PFSK-1 (cell line): Measurements from ENCODE around the gene ACSL4.

ENCODE experiments used
- FOXP2 ChIP-seq: optimal IDR thresholded peaks from 2 replicates; pipeline ENCODE3; 2011; ENCODE audit warnings: borderline replicate concordance, control low read depth, inconsistent platforms; ENCODE audit not compliant: insufficient read depth; ENCODE audit errors: extremely low read length, extremely low read depth
- POLR2AphosphoS5 ChIP-seq: IDR thresholded peaks from 2 replicates; pipeline ENCODE4 v1.6.1; 2012; ENCODE audit warnings: low read depth, mild to moderate bottlenecking, control low read depth, low read length, moderate library complexity
- SIN3A ChIP-seq: IDR thresholded peaks from 2 replicates; pipeline ENCODE4 v1.6.1; 2012; ENCODE audit warnings: mild to moderate bottlenecking, low read length, moderate library complexity, borderline replicate concordance; ENCODE audit not compliant: insufficient read depth
- TAF1 ChIP-seq: IDR thresholded peaks from 2 replicates; pipeline ENCODE4 v1.6.1; 2012; ENCODE audit warnings: low read length, control low read depth, borderline replicate concordance; ENCODE audit not compliant: insufficient read depth
- TF ChIP-seq, protein P1 (sequence below), 2 experiments: IDR thresholded peaks; 2 replicates each; pipeline versions ENCODE4 v1.6.1 to v1.8.0; 2011 to 2012; ENCODE audit warnings: low read depth in 2 of 2, low read length in 2 of 2, control low read depth in 1 of 2, inconsistent platforms in 1 of 2, mild to moderate bottlenecking in 1 of 2, moderate library complexity in 1 of 2; ENCODE audit not compliant: insufficient read depth in 1 of 2

The ACSL4 gene

DNA sequence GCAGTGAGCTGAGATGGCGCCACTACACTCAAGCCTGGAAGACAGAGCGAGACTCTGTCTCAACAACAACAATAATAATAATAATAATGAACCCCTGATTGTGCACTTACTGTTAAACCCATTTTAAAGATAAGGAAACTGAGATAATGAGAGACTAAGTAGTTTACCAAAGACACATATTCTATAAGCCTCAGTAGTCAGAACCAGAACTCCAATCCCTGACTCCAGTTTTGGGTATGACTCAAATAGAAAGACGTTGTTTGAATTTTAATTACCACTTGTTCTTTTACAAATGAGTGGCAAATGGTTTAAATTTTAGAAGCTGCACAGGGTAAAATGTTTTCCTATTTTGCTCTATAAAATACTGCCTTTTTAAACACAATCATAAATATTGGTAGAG, 37.4 kb downstream of the ACSL4 start:
- TF ChIP-seq POLR2AphosphoS5 (no peak), SIN3A (no peak), FOXP2 (no peak), TAF1 (no peak)
- TF ChIP-seq, protein P1, sequence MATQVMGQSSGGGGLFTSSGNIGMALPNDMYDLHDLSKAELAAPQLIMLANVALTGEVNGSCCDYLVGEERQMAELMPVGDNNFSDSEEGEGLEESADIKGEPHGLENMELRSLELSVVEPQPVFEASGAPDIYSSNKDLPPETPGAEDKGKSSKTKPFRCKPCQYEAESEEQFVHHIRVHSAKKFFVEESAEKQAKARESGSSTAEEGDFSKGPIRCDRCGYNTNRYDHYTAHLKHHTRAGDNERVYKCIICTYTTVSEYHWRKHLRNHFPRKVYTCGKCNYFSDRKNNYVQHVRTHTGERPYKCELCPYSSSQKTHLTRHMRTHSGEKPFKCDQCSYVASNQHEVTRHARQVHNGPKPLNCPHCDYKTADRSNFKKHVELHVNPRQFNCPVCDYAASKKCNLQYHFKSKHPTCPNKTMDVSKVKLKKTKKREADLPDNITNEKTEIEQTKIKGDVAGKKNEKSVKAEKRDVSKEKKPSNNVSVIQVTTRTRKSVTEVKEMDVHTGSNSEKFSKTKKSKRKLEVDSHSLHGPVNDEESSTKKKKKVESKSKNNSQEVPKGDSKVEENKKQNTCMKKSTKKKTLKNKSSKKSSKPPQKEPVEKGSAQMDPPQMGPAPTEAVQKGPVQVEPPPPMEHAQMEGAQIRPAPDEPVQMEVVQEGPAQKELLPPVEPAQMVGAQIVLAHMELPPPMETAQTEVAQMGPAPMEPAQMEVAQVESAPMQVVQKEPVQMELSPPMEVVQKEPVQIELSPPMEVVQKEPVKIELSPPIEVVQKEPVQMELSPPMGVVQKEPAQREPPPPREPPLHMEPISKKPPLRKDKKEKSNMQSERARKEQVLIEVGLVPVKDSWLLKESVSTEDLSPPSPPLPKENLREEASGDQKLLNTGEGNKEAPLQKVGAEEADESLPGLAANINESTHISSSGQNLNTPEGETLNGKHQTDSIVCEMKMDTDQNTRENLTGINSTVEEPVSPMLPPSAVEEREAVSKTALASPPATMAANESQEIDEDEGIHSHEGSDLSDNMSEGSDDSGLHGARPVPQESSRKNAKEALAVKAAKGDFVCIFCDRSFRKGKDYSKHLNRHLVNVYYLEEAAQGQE (IDR thresholded peaks at IDR 0.05; ENCODE audit: insufficient read depth in 1 of 2, low read depth in 2 of 2, low read length in 2 of 2): no peak

DNA sequence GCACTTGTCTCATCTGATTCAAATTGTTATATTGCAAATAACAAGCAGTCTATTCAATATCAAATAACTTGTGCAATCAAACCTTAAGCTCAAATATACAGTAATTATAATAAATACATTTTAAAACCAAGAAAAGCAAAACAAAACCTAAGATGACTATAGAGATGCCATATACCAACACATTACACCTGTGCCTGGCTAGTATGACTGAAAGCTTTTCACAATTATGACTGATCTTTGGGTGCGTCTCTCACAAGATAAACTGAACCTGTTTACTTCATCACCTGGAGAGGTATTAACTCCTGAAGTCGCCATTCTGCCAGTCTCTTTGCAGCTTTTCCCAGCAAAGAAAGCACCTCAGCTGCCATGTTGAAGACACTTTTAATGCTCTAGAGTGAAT, 41.3 kb downstream of the ACSL4 start:
- TF ChIP-seq, protein P1 (IDR thresholded peaks at IDR 0.05; ENCODE audit: insufficient read depth in 1 of 2, low read depth in 2 of 2, low read length in 2 of 2): no peak
- TF ChIP-seq POLR2AphosphoS5 (no peak), SIN3A (no peak), FOXP2 (no peak), TAF1 (no peak)

DNA sequence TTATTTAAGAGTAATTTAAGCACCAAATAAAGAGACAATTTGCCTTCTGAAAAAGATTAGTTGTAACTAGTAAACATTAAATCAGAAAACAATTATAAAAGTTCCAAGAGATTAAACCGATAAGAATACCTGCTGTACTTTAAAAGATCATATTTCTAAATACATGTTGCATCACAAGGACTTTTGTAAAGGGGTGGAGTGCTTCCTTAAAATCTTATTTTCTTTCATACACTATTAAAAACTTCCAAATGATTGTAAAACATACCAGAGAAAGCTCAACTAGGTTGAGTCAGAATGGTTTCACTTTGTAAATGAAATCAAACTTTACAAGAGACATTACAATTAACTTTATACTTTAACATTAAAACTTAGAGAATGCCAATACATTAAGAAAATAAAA, 41.8 kb downstream of the ACSL4 start:
- no peak for TF ChIP-seq SIN3A
- TF ChIP-seq, protein P1 (IDR thresholded peaks at IDR 0.05; ENCODE audit: insufficient read depth in 1 of 2, low read depth in 2 of 2, low read length in 2 of 2): no peak
- TF ChIP-seq POLR2AphosphoS5: no peak
- no peak for TF ChIP-seq TAF1
- TF ChIP-seq FOXP2: no peak

DNA sequence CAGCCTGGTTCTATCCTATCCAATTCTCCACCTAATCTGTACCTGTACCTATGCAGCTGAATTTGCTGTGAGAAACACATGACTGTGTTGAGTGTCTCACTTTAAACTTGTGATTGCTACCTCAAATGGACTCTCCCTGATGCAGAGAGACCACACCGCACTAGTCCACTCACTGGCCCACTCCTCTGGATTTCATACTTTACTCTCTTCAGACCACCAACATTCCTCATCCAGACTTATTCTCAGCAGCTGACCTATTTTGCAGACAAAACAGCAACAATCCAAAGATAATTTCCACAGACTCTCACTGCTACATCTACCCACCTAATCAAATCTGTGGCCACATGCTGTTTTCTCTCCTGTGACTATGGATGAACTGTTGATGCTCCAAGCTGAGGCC, 45.2 kb downstream of the ACSL4 start:
- TF ChIP-seq SIN3A: no peak
- no peak for TF ChIP-seq POLR2AphosphoS5
- TF ChIP-seq, protein P1 (IDR thresholded peaks at IDR 0.05; ENCODE audit: insufficient read depth in 1 of 2, low read depth in 2 of 2, low read length in 2 of 2): no peak
- no peak for TF ChIP-seq FOXP2

DNA sequence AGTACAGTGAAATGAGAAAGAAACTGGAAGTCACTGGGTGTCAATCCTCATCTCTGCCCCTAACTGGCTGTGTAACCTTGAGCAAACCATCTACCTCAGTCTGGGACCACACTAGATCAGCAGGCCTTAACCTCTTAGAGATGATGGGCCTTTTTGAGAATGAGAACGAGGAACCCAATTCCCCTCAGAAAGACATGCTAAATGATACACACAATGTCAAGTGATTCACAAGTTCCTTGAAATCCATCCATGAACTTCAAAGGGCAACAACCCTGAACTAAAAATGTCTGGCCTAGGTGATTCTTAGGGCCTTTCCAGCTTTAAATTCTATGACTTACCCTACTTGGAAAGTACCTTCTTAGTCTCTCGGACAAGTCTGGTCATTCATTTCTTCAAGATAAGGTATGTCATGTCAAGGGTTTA, 47.4 kb downstream of the ACSL4 start:
- no peak for TF ChIP-seq TAF1
- TF ChIP-seq FOXP2: no peak
- no peak for TF ChIP-seq POLR2AphosphoS5
- TF ChIP-seq SIN3A: no peak
- TF ChIP-seq, protein P1 (IDR thresholded peaks at IDR 0.05; ENCODE audit: insufficient read depth in 1 of 2, low read depth in 2 of 2, low read length in 2 of 2): no peak
